ENCODE data around the gene CES2. TPM values are rescaled to one million over a fixed set of nuclear protein-coding genes. Genes with fewer than 3 reads are reported as not detected.

Gene CES2
- polyA plus RNA-seq, 1 of the 3 experiments (the other 2 are of a cell fraction): 33.1 TPM

DNA sequence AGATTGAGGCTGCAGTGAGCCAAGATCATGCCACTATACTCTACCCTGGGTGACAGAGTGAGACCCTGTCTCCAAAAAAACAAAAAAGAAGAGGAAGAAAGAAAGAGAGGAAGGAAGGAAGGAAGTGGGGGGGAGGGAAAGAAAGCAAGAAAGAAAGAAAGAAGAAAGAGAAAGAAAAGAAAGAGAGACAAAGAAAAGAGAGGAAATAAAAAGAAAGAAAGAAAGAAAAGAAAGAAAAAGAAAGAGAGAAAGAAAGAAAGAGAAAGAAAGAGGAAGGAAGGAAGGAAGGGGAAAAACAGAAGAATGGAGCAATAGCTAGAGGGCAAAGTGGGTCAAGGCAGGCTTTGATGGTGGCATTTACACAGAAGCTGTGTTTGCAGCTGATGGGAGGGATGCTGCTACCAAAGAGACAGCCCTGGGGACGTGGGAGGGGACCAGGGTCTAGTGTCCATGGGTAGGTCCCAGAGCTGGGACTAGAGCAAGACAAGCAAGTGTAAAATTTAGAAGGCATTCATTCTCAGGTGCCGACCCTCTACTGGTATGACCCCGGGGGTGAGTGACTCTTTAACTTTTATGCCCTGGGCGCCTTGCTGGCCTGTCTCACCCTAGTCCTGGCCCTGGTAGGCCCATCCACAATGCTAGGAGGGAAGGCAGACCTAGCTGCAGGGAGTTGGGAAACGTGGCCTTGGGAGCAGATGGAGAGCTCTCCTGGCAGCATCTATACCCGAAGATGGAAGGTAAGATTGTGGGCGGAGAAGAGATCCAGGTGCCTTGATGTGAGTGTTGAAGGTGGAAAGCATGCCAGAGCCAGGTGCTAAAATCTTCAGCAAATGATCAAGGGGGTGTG, 23.8 kb downstream of the CES2 start:
- H3K36me3 ChIP-seq (replicated peaks in 1 of 2; ENCODE audit: control insufficient read depth in 1 of 2, insufficient read depth in 2 of 2, low read length in 1 of 2): no peaks in the 10 kb centered on the region
- no peaks in the 10 kb centered on the region for H3K27me3 ChIP-seq (ENCODE audit: insufficient read depth)
- H3K9me2 ChIP-seq: no peaks in the 10 kb centered on the region
- no peak overlapping the region for H3K9ac ChIP-seq
- H4K20me1 ChIP-seq (ENCODE audit: insufficient read depth): no peaks in the 10 kb centered on the region
- no peaks in the 10 kb centered on the region for H3K9me3 ChIP-seq
- H3K4me1 ChIP-seq (ENCODE audit: control insufficient read depth in 1 of 2, insufficient read depth in 2 of 2, low read depth in 1 of 2, low read length in 1 of 2): peaks cover 0 to 12% of the 10 kb centered on the region in 2 experiments; a peak in 1 of 4 replicates
- no peaks in the 10 kb centered on the region for H3F3A ChIP-seq (replicated peaks; ENCODE audit: insufficient read depth)
- DNase-seq: no peak
- TF ChIP-seq MXI1 (IDR thresholded peaks at IDR 0.05; ENCODE audit: low read depth, low read length) (no peak), JUND (IDR thresholded peaks at IDR 0.05) (no peak), MEF2A (IDR thresholded peaks at IDR 0.05; ENCODE audit: borderline replicate concordance, low read depth) (no peak), GABPA (IDR thresholded peaks at IDR 0.05; ENCODE audit: low read depth) (no peak), NFIC (IDR thresholded peaks at IDR 0.05; ENCODE audit: borderline replicate concordance) (no peak), RFX5 (IDR thresholded peaks at IDR 0.05; ENCODE audit: low read length) (no peak), TAF1 (IDR thresholded peaks at IDR 0.05; ENCODE audit: borderline replicate concordance, low read depth, low read length) (no peak), TCF12 (IDR thresholded peaks at IDR 0.05) (no peak), EZH2phosphoT487 (IDR thresholded peaks at IDR 0.05; ENCODE audit: borderline replicate concordance, low read depth) (no peak), CHD2 (IDR thresholded peaks at IDR 0.05; ENCODE audit: low read length, partially characterized antibody) (no peak), RAD21 (IDR thresholded peaks at IDR 0.05; ENCODE audit: low read length) (no peak)
- TF ChIP-seq, protein P1, sequence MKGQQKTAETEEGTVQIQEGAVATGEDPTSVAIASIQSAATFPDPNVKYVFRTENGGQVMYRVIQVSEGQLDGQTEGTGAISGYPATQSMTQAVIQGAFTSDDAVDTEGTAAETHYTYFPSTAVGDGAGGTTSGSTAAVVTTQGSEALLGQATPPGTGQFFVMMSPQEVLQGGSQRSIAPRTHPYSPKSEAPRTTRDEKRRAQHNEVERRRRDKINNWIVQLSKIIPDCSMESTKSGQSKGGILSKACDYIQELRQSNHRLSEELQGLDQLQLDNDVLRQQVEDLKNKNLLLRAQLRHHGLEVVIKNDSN (IDR thresholded peaks at IDR 0.05; ENCODE audit: borderline replicate concordance, low read depth): no peak
- TF ChIP-seq, protein P2, sequence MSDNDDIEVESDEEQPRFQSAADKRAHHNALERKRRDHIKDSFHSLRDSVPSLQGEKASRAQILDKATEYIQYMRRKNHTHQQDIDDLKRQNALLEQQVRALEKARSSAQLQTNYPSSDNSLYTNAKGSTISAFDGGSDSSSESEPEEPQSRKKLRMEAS (IDR thresholded peaks at IDR 0.05; ENCODE audit: low read depth): no peak
- TF ChIP-seq, protein P3, sequence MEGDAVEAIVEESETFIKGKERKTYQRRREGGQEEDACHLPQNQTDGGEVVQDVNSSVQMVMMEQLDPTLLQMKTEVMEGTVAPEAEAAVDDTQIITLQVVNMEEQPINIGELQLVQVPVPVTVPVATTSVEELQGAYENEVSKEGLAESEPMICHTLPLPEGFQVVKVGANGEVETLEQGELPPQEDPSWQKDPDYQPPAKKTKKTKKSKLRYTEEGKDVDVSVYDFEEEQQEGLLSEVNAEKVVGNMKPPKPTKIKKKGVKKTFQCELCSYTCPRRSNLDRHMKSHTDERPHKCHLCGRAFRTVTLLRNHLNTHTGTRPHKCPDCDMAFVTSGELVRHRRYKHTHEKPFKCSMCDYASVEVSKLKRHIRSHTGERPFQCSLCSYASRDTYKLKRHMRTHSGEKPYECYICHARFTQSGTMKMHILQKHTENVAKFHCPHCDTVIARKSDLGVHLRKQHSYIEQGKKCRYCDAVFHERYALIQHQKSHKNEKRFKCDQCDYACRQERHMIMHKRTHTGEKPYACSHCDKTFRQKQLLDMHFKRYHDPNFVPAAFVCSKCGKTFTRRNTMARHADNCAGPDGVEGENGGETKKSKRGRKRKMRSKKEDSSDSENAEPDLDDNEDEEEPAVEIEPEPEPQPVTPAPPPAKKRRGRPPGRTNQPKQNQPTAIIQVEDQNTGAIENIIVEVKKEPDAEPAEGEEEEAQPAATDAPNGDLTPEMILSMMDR (IDR thresholded peaks at IDR 0.05): no peak
- TF ChIP-seq, protein P4, sequence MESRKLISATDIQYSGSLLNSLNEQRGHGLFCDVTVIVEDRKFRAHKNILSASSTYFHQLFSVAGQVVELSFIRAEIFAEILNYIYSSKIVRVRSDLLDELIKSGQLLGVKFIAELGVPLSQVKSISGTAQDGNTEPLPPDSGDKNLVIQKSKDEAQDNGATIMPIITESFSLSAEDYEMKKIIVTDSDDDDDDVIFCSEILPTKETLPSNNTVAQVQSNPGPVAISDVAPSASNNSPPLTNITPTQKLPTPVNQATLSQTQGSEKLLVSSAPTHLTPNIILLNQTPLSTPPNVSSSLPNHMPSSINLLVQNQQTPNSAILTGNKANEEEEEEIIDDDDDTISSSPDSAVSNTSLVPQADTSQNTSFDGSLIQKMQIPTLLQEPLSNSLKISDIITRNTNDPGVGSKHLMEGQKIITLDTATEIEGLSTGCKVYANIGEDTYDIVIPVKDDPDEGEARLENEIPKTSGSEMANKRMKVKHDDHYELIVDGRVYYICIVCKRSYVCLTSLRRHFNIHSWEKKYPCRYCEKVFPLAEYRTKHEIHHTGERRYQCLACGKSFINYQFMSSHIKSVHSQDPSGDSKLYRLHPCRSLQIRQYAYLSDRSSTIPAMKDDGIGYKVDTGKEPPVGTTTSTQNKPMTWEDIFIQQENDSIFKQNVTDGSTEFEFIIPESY (IDR thresholded peaks at IDR 0.05; ENCODE audit: borderline replicate concordance, low read depth): no peak
- TF ChIP-seq, protein P5, sequence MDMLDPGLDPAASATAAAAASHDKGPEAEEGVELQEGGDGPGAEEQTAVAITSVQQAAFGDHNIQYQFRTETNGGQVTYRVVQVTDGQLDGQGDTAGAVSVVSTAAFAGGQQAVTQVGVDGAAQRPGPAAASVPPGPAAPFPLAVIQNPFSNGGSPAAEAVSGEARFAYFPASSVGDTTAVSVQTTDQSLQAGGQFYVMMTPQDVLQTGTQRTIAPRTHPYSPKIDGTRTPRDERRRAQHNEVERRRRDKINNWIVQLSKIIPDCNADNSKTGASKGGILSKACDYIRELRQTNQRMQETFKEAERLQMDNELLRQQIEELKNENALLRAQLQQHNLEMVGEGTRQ (IDR thresholded peaks at IDR 0.05; ENCODE audit: borderline replicate concordance, low read depth, low read length): no peak
- TF ChIP-seq, protein P6, sequence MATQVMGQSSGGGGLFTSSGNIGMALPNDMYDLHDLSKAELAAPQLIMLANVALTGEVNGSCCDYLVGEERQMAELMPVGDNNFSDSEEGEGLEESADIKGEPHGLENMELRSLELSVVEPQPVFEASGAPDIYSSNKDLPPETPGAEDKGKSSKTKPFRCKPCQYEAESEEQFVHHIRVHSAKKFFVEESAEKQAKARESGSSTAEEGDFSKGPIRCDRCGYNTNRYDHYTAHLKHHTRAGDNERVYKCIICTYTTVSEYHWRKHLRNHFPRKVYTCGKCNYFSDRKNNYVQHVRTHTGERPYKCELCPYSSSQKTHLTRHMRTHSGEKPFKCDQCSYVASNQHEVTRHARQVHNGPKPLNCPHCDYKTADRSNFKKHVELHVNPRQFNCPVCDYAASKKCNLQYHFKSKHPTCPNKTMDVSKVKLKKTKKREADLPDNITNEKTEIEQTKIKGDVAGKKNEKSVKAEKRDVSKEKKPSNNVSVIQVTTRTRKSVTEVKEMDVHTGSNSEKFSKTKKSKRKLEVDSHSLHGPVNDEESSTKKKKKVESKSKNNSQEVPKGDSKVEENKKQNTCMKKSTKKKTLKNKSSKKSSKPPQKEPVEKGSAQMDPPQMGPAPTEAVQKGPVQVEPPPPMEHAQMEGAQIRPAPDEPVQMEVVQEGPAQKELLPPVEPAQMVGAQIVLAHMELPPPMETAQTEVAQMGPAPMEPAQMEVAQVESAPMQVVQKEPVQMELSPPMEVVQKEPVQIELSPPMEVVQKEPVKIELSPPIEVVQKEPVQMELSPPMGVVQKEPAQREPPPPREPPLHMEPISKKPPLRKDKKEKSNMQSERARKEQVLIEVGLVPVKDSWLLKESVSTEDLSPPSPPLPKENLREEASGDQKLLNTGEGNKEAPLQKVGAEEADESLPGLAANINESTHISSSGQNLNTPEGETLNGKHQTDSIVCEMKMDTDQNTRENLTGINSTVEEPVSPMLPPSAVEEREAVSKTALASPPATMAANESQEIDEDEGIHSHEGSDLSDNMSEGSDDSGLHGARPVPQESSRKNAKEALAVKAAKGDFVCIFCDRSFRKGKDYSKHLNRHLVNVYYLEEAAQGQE (IDR thresholded peaks at IDR 0.05; ENCODE audit: low read depth, low read length): no peak
- TF ChIP-seq, protein P7, sequence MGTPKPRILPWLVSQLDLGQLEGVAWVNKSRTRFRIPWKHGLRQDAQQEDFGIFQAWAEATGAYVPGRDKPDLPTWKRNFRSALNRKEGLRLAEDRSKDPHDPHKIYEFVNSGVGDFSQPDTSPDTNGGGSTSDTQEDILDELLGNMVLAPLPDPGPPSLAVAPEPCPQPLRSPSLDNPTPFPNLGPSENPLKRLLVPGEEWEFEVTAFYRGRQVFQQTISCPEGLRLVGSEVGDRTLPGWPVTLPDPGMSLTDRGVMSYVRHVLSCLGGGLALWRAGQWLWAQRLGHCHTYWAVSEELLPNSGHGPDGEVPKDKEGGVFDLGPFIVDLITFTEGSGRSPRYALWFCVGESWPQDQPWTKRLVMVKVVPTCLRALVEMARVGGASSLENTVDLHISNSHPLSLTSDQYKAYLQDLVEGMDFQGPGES (IDR thresholded peaks at IDR 0.05; ENCODE audit: low read depth, low read length): no peak
- no peaks in the 10 kb centered on the region for H3K79me2 ChIP-seq (ENCODE audit: insufficient read depth)
- H3K27ac ChIP-seq (ENCODE audit: low read depth in 2 of 2, low read length in 1 of 2): no peak overlapping the region
- POLR2A ChIA-PET: interaction anchor here (0.8 kb wide), 1 partner anchor 71 kb away, joined by 3 read pairs; no protein-coding TSS in a partner anchor
- no peak overlapping the region for H3K4me2 ChIP-seq
- CTCF ChIA-PET: interaction anchor here (0.7 to 11.9 kb wide), 12 partner anchors 11 to 234 kb away, joined by 3 to 82 read pairs (median 4); partner anchors contain the start of gene B3GNT9
- 48% methylated on average over 5 of the region's 7 CpGs for WGBS (ENCODE audit: low lambda C conversion rate)
- H2AFZ ChIP-seq (ENCODE audit: low read depth): no peak overlapping the region
- no peak overlapping the region for H3K4me3 ChIP-seq (ENCODE audit: low read depth in 2 of 2, low read length in 1 of 2)

All from SK-N-SH (cell line).